Measurements from ENCODE around the gene UBE2J1.

GRCh38 chr6:89301586-89302194 is 50.8 kb downstream of the UBE2J1 start:
- no peak for TF ChIP-seq CTCF (IDR thresholded peaks at IDR 0.05; ENCODE audit: low read depth, low read length)
- no peak for TF ChIP-seq POLR2A (IDR thresholded peaks at IDR 0.05; ENCODE audit: extremely low read depth, insufficient read length)
- no peak for TF ChIP-seq MAX (IDR thresholded peaks at IDR 0.05; ENCODE audit: low read depth, low read length)
- no peak for TF ChIP-seq MYC (IDR thresholded peaks at IDR 0.05; ENCODE audit: low read depth, low read length)
